RWPE1 (cell line): Measurements from ENCODE around the gene PDXP.

Experiments used
- CTCF ChIA-PET: fragments of 350-600 bp; sonication (Branson Sonifier 250); formaldehyde crosslinking; extraction: SDS; loops from one replicate; lab custom pipeline; 2021; lab: Yijun Ruan, JAX
- POLR2A ChIA-PET: fragments of 400-600 bp; formaldehyde crosslinking; extraction: SDS; loops from one replicate; lab custom pipeline; 2020; ENCODE audit warnings: antibody characterized with exemption; ENCODE audit not compliant: low non-redundant PET; lab: Yijun Ruan, JAX
- DNase-seq: peaks from one replicate; pipeline ENCODE4 v3.0.0; 2012; ENCODE audit warnings: low spot score
- H3K27ac ChIP-seq: fragments of 450-650 bp; 2 replicates; pipeline ENCODE4 v1.5.1; 2017
- TF ChIP-seq, protein P1 (sequence below): fragments of 450-650 bp; conservative IDR thresholded peaks from 2 replicates; pipeline ENCODE4 v1.5.1; 2017; ENCODE audit warnings: low read depth, mild to moderate bottlenecking

Gene PDXP

DNA sequence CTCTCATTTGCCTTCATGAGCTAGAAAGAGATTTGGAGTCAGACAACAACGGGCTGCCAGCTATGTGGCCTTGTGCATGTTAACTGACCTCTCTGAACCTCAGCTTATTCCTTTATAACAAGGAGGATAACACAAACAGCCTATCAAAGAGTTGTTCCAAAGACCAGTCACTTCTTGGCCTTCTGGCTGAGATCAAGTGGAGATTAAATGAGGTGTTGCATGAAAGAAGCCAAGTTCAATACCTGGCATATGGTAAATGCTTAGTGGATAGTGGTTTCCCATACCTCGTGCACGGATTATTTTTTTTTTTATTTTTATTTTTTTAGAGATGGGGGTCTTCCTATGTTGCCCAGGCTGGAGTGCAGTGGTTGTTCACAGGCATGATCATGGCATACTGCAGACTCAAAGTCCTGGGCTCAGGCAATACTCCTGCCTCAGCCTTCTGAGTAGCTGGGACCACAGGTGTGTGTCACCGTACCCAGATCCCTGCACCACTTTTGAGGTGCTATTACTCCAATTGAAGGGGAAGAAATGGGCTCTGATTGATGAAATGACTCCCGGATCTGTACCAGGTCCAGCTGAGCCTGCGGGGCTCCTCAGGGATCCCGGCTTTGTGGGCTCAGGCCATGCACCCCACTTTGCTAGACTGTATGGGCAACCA lies 21.8 kb downstream of the PDXP start:
- peak overlapping the region; percentile 98 for H3K27ac ChIP-seq
- ChIA-PET CTCF (interaction anchor here (0.7 to 0.9 kb wide), 2 partner anchors 37 to 125 kb away, joined by 4 to 7 read pairs; a partner anchor contains a TSS), POLR2A (no interaction called here)
- TF ChIP-seq, protein P1, sequence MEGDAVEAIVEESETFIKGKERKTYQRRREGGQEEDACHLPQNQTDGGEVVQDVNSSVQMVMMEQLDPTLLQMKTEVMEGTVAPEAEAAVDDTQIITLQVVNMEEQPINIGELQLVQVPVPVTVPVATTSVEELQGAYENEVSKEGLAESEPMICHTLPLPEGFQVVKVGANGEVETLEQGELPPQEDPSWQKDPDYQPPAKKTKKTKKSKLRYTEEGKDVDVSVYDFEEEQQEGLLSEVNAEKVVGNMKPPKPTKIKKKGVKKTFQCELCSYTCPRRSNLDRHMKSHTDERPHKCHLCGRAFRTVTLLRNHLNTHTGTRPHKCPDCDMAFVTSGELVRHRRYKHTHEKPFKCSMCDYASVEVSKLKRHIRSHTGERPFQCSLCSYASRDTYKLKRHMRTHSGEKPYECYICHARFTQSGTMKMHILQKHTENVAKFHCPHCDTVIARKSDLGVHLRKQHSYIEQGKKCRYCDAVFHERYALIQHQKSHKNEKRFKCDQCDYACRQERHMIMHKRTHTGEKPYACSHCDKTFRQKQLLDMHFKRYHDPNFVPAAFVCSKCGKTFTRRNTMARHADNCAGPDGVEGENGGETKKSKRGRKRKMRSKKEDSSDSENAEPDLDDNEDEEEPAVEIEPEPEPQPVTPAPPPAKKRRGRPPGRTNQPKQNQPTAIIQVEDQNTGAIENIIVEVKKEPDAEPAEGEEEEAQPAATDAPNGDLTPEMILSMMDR, result no peak
- no peak for DNase-seq

DNA sequence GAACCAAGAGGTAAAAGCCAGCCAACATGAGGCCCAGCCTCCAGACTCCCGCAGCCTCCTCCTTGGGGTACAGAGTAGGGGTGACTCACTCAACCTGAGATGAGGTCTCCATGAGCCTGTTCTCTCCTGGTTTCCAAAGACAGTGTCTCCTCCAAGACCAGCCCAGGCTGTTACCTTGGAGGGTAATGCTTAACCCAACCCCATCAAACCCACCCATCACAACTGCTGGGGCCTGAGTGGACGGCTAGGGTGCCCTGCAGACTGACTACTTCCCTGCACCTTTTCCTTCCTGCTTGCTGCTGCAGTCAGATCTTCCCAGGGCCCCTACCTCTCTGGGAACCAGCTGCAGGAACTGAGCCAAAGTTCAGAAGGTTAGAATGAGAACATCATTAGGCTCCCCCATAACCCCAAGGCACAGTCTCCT lies 22.5 kb downstream of the PDXP start:
- H3K27ac ChIP-seq, result peak overlapping the region; percentile 98
- DNase-seq, result no peak
- TF ChIP-seq, protein P1, result no peak
- ChIA-PET CTCF (interaction anchor here (0.5 to 1.4 kb wide), 4 partner anchors 11 to 41 kb away, joined by 3 to 5 read pairs (median 3); partner anchors contain the start of gene SH3BP1), POLR2A (no interaction called here)

DNA sequence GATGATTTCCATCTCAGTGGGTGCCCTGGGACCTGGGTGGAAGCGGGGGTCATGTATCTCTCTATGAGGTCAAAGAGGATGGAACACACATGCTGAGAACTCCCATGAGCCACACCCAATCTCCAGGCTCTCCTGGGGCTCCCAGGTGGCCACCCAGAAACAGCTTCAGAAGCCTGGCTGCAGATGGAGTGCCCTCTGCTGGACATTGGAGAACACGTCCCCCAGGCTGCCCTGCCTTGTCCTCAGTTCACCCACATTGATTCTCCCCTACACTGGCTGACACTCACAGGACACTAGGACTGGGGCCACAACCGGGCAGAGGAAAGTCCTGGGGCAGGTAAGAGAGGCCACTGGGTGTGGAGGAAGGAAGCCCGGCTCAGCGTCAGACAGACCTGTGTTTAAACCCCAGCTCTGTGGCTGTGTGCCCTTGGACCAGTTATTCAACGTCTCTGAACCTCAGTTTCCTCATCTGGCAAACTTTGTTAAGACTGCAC lies 23.1 kb downstream of the PDXP start:
- DNase-seq, result peak; percentile 61
- POLR2A ChIA-PET, result no interaction called here
- CTCF ChIA-PET, result interaction anchor here (0.5 to 1.4 kb wide), 4 partner anchors 10 to 41 kb away, joined by 3 to 5 read pairs (median 3); partner anchors contain the start of gene SH3BP1
- H3K27ac ChIP-seq, result peak overlapping the region; percentile 98
- TF ChIP-seq, protein P1, result peak; percentile 89

DNA sequence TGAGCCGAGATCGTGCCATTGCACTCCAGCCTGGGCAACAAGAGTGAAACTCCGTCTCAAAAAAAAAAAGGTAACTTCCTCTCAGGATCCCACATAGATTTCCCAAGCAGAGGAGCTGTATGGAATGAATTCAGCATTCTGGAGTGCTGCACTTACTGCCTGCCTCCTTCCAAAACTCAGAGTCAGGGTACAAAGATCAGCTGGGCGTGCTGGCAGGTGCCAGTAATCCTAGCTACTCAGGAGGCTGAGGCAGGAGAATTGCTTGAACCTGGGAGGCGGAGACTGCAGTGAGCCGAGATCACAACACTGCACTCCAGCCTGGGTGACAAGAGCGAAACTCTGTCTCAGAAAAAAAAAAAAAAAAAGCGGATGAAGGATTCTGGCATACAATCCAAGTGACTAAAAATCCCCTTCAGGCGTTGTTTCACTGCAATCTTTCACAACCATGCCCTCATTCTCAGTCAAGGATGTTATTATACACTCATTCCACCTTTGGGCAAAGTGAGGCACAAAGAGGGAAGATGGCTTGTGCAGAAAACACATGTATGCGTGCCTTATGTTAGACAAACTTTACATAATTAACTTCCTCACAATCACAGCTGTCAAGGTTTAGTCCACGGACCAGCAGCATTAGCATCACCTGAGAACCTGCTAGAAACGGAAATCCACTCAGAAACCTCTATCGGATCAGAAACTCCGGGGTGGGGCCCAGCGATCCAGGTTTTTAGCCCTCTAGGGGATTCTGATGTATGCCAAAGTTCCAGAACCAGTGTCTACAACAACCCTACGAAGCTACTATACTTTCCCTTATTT lies 26.5 kb downstream of the PDXP start:
- no peak for DNase-seq
- POLR2A ChIA-PET, result no interaction called here
- H3K27ac ChIP-seq, result peak overlapping the region; percentile 99
- CTCF ChIA-PET, result no interaction called here
- TF ChIP-seq, protein P1, result no peak

DNA sequence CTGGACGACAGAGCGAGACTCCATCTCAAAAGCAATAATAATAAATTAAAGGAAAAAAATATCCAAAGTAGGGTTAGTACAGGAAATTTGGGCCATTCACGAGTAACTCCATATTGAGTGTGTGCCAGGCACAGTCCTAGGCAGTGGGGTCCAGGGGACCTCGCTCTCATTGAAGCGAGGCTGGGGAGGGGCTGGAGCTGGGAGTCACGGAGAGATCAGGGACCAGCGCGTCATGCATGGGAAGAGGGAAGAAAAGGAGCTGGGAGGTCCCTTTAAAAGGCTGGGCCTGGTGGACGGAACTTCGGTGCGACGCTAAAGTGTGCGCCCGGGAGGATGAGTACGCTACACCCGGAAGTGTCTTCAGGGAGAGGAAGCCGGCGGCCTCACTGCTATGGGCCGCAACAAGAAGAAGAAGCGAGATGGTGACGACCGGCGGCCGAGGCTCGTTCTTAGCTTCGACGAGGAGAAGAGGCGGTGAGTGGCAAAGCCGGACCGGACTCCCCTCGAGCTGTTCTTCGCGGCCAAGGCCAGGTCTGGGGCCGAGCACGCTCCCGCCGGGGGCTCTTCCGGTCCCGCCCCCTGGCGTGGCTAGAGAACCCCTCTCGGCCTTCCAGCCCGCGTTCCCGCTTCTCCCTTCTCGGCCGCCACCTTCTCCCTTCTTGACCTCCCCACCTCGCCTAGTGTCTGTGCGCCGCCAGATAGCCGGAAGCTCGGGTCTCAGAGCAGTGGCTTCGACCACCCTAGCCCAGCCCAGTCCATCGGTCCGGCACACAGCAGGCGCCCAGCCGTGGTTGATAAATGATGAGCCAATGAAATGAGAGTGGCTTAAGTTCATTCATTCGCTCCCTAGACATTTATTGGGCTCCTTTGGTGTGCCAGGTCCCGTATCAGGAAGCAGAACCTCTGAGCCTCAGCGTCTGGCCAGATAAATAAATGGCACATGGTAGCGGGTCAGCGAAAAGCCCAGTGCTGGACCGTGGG lies 27.8 kb downstream of the PDXP start, which contains the start of gene NOL12:
Gene NOL12 (plus strand): TSS at position 342 of the 981 bp plus-strand sequence. CDS start 50 bp downstream, at position 392.
- H3K27ac ChIP-seq, result peak within 1 kb of the TSS; percentile 99
- ChIA-PET CTCF (interaction anchor here (1.2 kb wide), 1 partner anchor 43 kb away, joined by 3 read pairs; no protein-coding TSS in a partner anchor), POLR2A (no interaction called here)
- TF ChIP-seq, protein P1, result no peak
- peak; percentile 57 for DNase-seq
